ENCODE results near the gene TPCN1. TPM values are rescaled to one million over a fixed set of nuclear protein-coding genes. Genes with fewer than 3 reads are reported as not detected.
A peak's percentile ranks its signal among the peaks of the same experiment; 100 is the strongest.

The TPCN1 gene
- total RNA-seq, 1 experiment from 2014 or later, result 32.7 TPM

DNA sequence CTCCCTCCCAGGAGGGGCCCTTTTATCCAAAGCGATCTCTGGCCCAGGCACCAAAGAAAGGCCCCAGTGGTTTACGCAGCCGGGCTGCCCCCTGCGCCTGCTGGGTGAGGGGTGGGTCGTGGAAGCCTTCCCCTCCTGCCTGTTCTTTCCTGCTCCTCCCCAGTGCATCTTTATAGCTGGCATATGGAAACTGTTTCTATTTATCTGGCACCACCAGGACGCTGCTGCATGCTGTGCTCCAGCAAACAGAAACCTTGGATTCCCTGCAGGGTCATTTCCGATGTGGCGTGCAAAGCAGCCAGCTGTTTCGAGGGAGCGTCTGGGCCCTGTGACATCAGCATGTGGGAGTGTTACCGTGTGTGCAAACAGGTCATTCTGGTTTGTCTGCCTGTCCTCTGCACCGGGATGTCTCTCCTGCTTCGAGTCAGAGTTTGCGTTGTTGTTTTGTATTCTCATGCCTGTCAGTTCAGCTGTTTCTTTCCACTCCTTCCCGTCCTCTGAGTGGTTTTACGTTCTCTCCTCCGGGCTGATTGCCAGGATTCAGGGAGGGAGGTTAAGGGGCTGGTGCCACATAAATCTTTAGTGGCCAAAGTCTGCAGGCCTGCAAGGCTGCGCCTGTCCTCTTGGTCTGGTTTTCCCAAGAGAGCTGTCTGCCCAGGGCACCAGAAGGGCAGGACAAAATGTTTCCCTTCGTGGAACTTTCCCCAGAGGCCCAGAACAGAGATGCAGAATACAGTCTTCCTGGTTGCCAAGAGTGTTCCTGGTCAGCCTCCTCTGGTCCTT is 24.6 kb downstream of the TPCN1 start (continued):
- TF ChIP-seq E2F4 (CRISPR knock-in tag; IDR thresholded peaks at IDR 0.05; ENCODE audit: borderline replicate concordance, low read depth) (no peak), TEAD1 (CRISPR knock-in tag; IDR thresholded peaks at IDR 0.05) (peak; percentile 93; the same call in 1 of the 2 replicates), ZNF423 (CRISPR knock-in tag; IDR thresholded peaks at IDR 0.05) (peak; percentile 91), ZNF396 (CRISPR knock-in tag; IDR thresholded peaks at IDR 0.05; ENCODE audit: borderline replicate concordance) (no peak), ARID4B (CRISPR knock-in tag; IDR thresholded peaks at IDR 0.05; ENCODE audit: borderline replicate concordance) (0 out of 2 replicates have a peak, but pooled peaks have one; percentile 13), ZNF138 (CRISPR knock-in tag; conservative IDR thresholded peaks at IDR 0.05) (peak; percentile 80; the same call in 1 of the 2 replicates), FOXK1 (CRISPR knock-in tag; IDR thresholded peaks at IDR 0.05) (peak; percentile 97), ZBTB43 (CRISPR knock-in tag; IDR thresholded peaks at IDR 0.05) (peak; percentile 98), MAX (CRISPR knock-in tag; IDR thresholded peaks at IDR 0.05) (no peak), GABPB1 (CRISPR knock-in tag; IDR thresholded peaks at IDR 0.05) (no peak), ETV6 (CRISPR knock-in tag; IDR thresholded peaks at IDR 0.05) (peak; percentile 76; the same call in 1 of the 2 replicates), NR1H2 (CRISPR knock-in tag; IDR thresholded peaks at IDR 0.05) (no peak), CREB1 (CRISPR knock-in tag; IDR thresholded peaks at IDR 0.05) (no peak), FOXJ3 (CRISPR knock-in tag; IDR thresholded peaks at IDR 0.05; ENCODE audit: borderline replicate concordance) (no peak), EMX1 (CRISPR knock-in tag; IDR thresholded peaks at IDR 0.05) (no peak), KAT7 (CRISPR knock-in tag; IDR thresholded peaks at IDR 0.05; ENCODE audit: borderline replicate concordance) (0 out of 2 replicates have a peak, but pooled peaks have one; percentile 51), ZNF512 (CRISPR knock-in tag; IDR thresholded peaks at IDR 0.05; ENCODE audit: borderline replicate concordance) (no peak)
- TF ChIP-seq, protein P1, sequence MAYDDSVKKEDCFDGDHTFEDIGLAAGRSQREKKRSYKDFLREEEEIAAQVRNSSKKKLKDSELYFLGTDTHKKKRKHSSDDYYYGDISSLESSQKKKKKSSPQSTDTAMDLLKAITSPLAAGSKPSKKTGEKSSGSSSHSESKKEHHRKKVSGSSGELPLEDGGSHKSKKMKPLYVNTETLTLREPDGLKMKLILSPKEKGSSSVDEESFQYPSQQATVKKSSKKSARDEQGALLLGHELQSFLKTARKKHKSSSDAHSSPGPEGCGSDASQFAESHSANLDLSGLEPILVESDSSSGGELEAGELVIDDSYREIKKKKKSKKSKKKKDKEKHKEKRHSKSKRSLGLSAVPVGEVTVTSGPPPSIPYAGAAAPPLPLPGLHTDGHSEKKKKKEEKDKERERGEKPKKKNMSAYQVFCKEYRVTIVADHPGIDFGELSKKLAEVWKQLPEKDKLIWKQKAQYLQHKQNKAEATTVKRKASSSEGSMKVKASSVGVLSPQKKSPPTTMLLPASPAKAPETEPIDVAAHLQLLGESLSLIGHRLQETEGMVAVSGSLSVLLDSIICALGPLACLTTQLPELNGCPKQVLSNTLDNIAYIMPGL (CRISPR knock-in tag; IDR thresholded peaks at IDR 0.05), result no peak
- TF ChIP-seq, protein P2, sequence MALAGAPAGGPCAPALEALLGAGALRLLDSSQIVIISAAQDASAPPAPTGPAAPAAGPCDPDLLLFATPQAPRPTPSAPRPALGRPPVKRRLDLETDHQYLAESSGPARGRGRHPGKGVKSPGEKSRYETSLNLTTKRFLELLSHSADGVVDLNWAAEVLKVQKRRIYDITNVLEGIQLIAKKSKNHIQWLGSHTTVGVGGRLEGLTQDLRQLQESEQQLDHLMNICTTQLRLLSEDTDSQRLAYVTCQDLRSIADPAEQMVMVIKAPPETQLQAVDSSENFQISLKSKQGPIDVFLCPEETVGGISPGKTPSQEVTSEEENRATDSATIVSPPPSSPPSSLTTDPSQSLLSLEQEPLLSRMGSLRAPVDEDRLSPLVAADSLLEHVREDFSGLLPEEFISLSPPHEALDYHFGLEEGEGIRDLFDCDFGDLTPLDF (CRISPR knock-in tag; IDR thresholded peaks at IDR 0.05), result no peak
- TF ChIP-seq, protein P3, sequence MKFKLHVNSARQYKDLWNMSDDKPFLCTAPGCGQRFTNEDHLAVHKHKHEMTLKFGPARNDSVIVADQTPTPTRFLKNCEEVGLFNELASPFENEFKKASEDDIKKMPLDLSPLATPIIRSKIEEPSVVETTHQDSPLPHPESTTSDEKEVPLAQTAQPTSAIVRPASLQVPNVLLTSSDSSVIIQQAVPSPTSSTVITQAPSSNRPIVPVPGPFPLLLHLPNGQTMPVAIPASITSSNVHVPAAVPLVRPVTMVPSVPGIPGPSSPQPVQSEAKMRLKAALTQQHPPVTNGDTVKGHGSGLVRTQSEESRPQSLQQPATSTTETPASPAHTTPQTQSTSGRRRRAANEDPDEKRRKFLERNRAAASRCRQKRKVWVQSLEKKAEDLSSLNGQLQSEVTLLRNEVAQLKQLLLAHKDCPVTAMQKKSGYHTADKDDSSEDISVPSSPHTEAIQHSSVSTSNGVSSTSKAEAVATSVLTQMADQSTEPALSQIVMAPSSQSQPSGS (CRISPR knock-in tag; IDR thresholded peaks at IDR 0.05; ENCODE audit: borderline replicate concordance, low read depth), result no peak
- TF ChIP-seq, protein P4, sequence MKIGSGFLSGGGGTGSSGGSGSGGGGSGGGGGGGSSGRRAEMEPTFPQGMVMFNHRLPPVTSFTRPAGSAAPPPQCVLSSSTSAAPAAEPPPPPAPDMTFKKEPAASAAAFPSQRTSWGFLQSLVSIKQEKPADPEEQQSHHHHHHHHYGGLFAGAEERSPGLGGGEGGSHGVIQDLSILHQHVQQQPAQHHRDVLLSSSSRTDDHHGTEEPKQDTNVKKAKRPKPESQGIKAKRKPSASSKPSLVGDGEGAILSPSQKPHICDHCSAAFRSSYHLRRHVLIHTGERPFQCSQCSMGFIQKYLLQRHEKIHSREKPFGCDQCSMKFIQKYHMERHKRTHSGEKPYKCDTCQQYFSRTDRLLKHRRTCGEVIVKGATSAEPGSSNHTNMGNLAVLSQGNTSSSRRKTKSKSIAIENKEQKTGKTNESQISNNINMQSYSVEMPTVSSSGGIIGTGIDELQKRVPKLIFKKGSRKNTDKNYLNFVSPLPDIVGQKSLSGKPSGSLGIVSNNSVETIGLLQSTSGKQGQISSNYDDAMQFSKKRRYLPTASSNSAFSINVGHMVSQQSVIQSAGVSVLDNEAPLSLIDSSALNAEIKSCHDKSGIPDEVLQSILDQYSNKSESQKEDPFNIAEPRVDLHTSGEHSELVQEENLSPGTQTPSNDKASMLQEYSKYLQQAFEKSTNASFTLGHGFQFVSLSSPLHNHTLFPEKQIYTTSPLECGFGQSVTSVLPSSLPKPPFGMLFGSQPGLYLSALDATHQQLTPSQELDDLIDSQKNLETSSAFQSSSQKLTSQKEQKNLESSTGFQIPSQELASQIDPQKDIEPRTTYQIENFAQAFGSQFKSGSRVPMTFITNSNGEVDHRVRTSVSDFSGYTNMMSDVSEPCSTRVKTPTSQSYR (CRISPR knock-in tag; IDR thresholded peaks at IDR 0.05), result peak; percentile 70
